DND-41 (cell line): ENCODE results near the gene CNPPD1.

Source experiments
- ATAC-seq: fragments of 200-7000 bp; cut with Tn5 transposase; 3 replicates; pipeline ENCODE4 v1.9.1; 2021; ENCODE audit warnings: low read depth; ENCODE audit not compliant: insufficient read depth
- DNase-seq: peaks from one replicate; pipeline ENCODE4 v3.0.0-alpha.2; 2020
- H2AFZ ChIP-seq: 2 replicates; pipeline ENCODE4 v1.6.0; 2012; ENCODE audit warnings: low read depth, low read length
- H3K27ac ChIP-seq: 2 replicates; pipeline ENCODE4 v1.5.1; 2012; ENCODE audit warnings: low read length, inconsistent platforms
- H3K27me3 ChIP-seq: fragments of 200-600 bp; sonication (generic); 2 replicates; pipeline ENCODE4 v1.6.0; 2012; ENCODE audit warnings: low read length, mild to moderate bottlenecking, inconsistent platforms; ENCODE audit not compliant: insufficient read depth, poor library complexity
- H3K36me3 ChIP-seq: 2 replicates; pipeline ENCODE4 v1.5.1; 2012; ENCODE audit warnings: low read length, inconsistent platforms; ENCODE audit not compliant: insufficient read depth
- H3K4me1 ChIP-seq: 2 replicates; pipeline ENCODE4 v1.5.1; 2012; ENCODE audit warnings: mild to moderate bottlenecking, low read length; ENCODE audit not compliant: insufficient read depth
- H3K4me2 ChIP-seq: 2 replicates; pipeline ENCODE4 v1.6.0; 2012; ENCODE audit warnings: mild to moderate bottlenecking, moderate library complexity, low read length, inconsistent platforms; ENCODE audit not compliant: insufficient read depth
- H3K4me3 ChIP-seq, 2 experiments: fragments of 200-600 bp in 1 of 2; shearing (Covaris generic) in 1 of 2; 2 replicates each; pipeline ENCODE4 v1.5.1; 2012 to 2016; ENCODE audit warnings: inconsistent platforms in 2 of 2, low read length in 2 of 2, mild to moderate bottlenecking in 2 of 2, low read depth in 1 of 2, moderate library complexity in 1 of 2
- H3K79me2 ChIP-seq: 2 replicates; pipeline ENCODE4 v1.6.0; 2012; ENCODE audit warnings: low read length, inconsistent platforms; ENCODE audit not compliant: insufficient read depth
- H3K9ac ChIP-seq: 2 replicates; pipeline ENCODE4 v1.6.0; 2012; ENCODE audit warnings: low read depth, mild to moderate bottlenecking, inconsistent platforms, low read length, moderate library complexity
- H3K9me3 ChIP-seq: 2 replicates; pipeline ENCODE4 v1.5.1; 2012; ENCODE audit warnings: low read length, moderate library complexity, mild to moderate bottlenecking, inconsistent platforms; ENCODE audit not compliant: insufficient read depth, severe bottlenecking
- H4K20me1 ChIP-seq: 2 replicates; pipeline ENCODE4 v1.6.0; 2012; ENCODE audit warnings: low read length; ENCODE audit not compliant: insufficient read depth
- EZH2 ChIP-seq: IDR thresholded peaks from 3 replicates; pipeline ENCODE4 v1.6.1; 2012; ENCODE audit warnings: borderline replicate concordance, low read depth, mild to moderate bottlenecking, moderate library complexity, low read length, inconsistent platforms; ENCODE audit not compliant: severe bottlenecking
- TF ChIP-seq, protein P1 (sequence below): IDR thresholded peaks from 2 replicates; pipeline ENCODE4 v1.5.1; 2012; ENCODE audit warnings: borderline replicate concordance, low read length, moderate library complexity, mild to moderate bottlenecking; ENCODE audit not compliant: poor library complexity, severe bottlenecking; ENCODE audit errors: extremely low read depth

CNPPD1 gene

DNA sequence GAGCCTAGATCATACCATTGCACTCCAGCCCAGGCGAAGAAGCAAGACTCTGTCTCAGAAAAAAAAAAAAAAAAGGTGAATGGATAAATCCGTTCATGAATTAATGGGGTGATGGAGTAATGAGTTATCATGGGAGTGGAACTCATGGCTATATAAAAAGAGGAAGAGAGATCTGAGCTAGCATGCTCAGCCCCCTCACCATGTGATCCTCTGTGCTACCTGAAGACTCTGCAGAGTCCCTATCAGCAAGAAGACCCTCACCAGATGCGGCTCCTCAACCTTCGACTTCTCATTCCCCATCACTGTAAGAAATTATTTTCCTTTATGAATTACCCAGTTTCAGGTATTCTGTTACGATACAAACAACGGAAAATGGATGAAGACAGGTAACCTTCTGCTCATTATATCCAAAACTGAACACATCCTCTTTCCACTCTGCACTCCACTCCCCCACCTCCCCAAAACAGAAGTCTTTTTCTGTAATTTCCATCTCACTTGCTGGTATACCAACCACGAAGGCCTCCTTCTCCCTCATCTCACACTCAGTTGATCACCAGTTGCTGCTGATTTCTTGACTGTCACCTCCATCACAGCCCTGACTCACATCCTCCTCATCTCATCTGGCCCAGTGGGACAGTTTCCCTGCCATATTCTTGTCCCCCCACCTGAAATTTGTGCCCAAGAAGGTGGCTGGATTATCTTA, 10.2 kb upstream of the CNPPD1 start:
- no peak overlapping the region for H3K27ac ChIP-seq
- no peaks in the 10 kb centered on the region for H3K27me3 ChIP-seq
- H3K4me3 ChIP-seq, result no peak overlapping the region
- H4K20me1 ChIP-seq, result no peaks in the 10 kb centered on the region; the same call in 1 of the 2 replicates
- H3K79me2 ChIP-seq, result no peaks in the 10 kb centered on the region
- no peak for TF ChIP-seq EZH2
- TF ChIP-seq, protein P1, sequence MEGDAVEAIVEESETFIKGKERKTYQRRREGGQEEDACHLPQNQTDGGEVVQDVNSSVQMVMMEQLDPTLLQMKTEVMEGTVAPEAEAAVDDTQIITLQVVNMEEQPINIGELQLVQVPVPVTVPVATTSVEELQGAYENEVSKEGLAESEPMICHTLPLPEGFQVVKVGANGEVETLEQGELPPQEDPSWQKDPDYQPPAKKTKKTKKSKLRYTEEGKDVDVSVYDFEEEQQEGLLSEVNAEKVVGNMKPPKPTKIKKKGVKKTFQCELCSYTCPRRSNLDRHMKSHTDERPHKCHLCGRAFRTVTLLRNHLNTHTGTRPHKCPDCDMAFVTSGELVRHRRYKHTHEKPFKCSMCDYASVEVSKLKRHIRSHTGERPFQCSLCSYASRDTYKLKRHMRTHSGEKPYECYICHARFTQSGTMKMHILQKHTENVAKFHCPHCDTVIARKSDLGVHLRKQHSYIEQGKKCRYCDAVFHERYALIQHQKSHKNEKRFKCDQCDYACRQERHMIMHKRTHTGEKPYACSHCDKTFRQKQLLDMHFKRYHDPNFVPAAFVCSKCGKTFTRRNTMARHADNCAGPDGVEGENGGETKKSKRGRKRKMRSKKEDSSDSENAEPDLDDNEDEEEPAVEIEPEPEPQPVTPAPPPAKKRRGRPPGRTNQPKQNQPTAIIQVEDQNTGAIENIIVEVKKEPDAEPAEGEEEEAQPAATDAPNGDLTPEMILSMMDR, result no peak
- no peak overlapping the region for H3K9ac ChIP-seq
- H3K4me2 ChIP-seq, result no peak overlapping the region
- H3K9me3 ChIP-seq, result no peaks in the 10 kb centered on the region
- no peak overlapping the region for H2AFZ ChIP-seq
- H3K4me1 ChIP-seq, result no peaks in the 10 kb centered on the region
- ATAC-seq, result peak; percentile 44; the same call in 2 of the 3 replicates
- DNase-seq, result no peak
- peaks cover 26% of the 10 kb centered on the region for H3K36me3 ChIP-seq

DNA sequence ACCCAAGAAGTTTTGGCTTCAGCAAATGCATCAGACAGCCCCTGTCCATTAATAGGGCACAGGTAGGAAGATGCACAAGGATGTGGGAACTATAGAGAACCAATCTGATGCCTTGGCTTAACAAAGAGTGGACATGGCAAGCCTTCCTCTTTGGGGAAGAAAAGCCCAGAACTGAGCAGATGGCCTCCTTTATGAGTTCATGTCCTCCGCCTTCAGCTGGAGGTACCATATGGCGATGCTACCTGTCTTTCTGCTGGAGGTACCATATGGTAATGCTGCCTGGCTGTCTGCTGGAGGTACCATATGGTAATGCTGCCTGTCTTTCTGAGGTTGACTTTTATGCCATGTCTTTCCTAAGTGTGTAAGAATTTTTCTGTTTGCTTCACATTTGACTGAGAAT, 7.4 kb upstream of the CNPPD1 start:
- peaks cover 52% of the 10 kb centered on the region for H3K36me3 ChIP-seq
- H3K4me3 ChIP-seq, result no peak overlapping the region
- no peaks in the 10 kb centered on the region for H3K27me3 ChIP-seq
- H3K79me2 ChIP-seq, result peaks cover 13% of the 10 kb centered on the region
- no peak overlapping the region for H3K9ac ChIP-seq
- no peak overlapping the region for H3K4me2 ChIP-seq
- H2AFZ ChIP-seq, result no peak overlapping the region
- no peak overlapping the region for H3K27ac ChIP-seq
- DNase-seq (no peak), ATAC-seq (no peak)
- H4K20me1 ChIP-seq, result peaks cover 20% of the 10 kb centered on the region; the same call in 1 of the 2 replicates
- H3K4me1 ChIP-seq, result peaks cover 13% of the 10 kb centered on the region
- H3K9me3 ChIP-seq, result no peaks in the 10 kb centered on the region
- TF ChIP-seq EZH2, result no peak
- TF ChIP-seq, protein P1, result no peak

GRCh38 chr2:219183151-219183772, 6.5 kb upstream of the CNPPD1 start:
- no peak for DNase-seq
- Histone ChIP-seq H3K4me1 (peaks cover 18% of the 10 kb centered on the region), H3K79me2 (peaks cover 22% of the 10 kb centered on the region), H3K4me2 (no peak overlapping the region), H3K9ac (no peak overlapping the region), H3K36me3 (peaks cover 52% of the 10 kb centered on the region), H3K27ac (no peak overlapping the region), H2AFZ (no peak overlapping the region), H3K4me3 (no peak overlapping the region), H3K9me3 (no peaks in the 10 kb centered on the region), H3K27me3 (no peaks in the 10 kb centered on the region), H4K20me1 (peaks cover 25% of the 10 kb centered on the region; the same call in 1 of the 2 replicates)
- ATAC-seq, result no peak
- TF ChIP-seq, protein P1, result no peak
- no peak for TF ChIP-seq EZH2
